ENCODE measurements around the gene TMEM131.

Gene TMEM131

GRCh38 chr2:97914691-97915213 lies 81.0 kb downstream of the TMEM131 start (continued):
- TF ChIP-seq SALL2 (tag by site-specific recombination; IDR thresholded peaks at IDR 0.05; ENCODE audit: borderline replicate concordance), result no peak
- TF ChIP-seq ZSCAN16 (tag by site-specific recombination; IDR thresholded peaks at IDR 0.05), result no peak
- TF ChIP-seq ZNF23 (tag by site-specific recombination; IDR thresholded peaks at IDR 0.05; ENCODE audit: borderline replicate concordance), result no peak
- no peak for TF ChIP-seq KLF17 (tag by site-specific recombination; IDR thresholded peaks at IDR 0.05)
- no peak for TF ChIP-seq TSHZ1 (tag by site-specific recombination; IDR thresholded peaks at IDR 0.05; ENCODE audit: borderline replicate concordance)
- no peak for TF ChIP-seq ZNF514 (tag by site-specific recombination; IDR thresholded peaks at IDR 0.05)
- no peak for TF ChIP-seq ZNF701 (tag by site-specific recombination; IDR thresholded peaks at IDR 0.05)
- no peak for TF ChIP-seq ZNF138 (tag by site-specific recombination; IDR thresholded peaks at IDR 0.05; ENCODE audit: borderline replicate concordance)
- no peak for TF ChIP-seq ZNF658 (tag by site-specific recombination; IDR thresholded peaks at IDR 0.05)
- TF ChIP-seq ZNF791 (tag by site-specific recombination; IDR thresholded peaks at IDR 0.05), result no peak
- no peak for TF ChIP-seq ZNF626 (tag by site-specific recombination; IDR thresholded peaks at IDR 0.05)

GRCh38 chr2:97913846-97914245 lies 81.9 kb downstream of the TMEM131 start:
- Histone ChIP-seq H3K36me3 (ENCODE audit: control insufficient read depth in 2 of 2, insufficient read depth in 1 of 2, low read length in 2 of 2) (peaks cover 0 to 4% of the 10 kb centered on the region in 2 experiments; a peak in 1 of 3 replicates), H3K27ac (ENCODE audit: extremely low read depth, low read depth, low read length) (no peak overlapping the region), H3K9me3 (ENCODE audit: control insufficient read depth, insufficient read depth, low read depth, low read length) (no peaks in the 10 kb centered on the region), H3K4me1 (ENCODE audit: control insufficient read depth, insufficient read depth, low read length) (no peaks in the 10 kb centered on the region; the same call in 1 of the 2 replicates), H3K4me3 (ENCODE audit: low read depth, low read length) (no peak overlapping the region)
- no peak for TF ChIP-seq ZNF571 (tag by site-specific recombination; IDR thresholded peaks at IDR 0.05)
- TF ChIP-seq PRDM2 (tag by site-specific recombination; IDR thresholded peaks at IDR 0.05; ENCODE audit: borderline replicate concordance), result no peak
- TF ChIP-seq ZNF394 (tag by site-specific recombination; IDR thresholded peaks at IDR 0.05; ENCODE audit: borderline replicate concordance), result no peak
- no peak for TF ChIP-seq TSHZ1 (tag by site-specific recombination; IDR thresholded peaks at IDR 0.05; ENCODE audit: borderline replicate concordance)
- ChIA-PET POLR2A (no interaction called here), CTCF (no interaction called here)

All from HEK293 (cell line).